Measurements from ENCODE around the gene GAGE1.
"Not testable (repeated sequence)": the region's sequence is repeated elsewhere in the genome, so short reads cannot be mapped to it uniquely, and the experiment has no call there.

- TF ChIP-seq, protein P1, sequence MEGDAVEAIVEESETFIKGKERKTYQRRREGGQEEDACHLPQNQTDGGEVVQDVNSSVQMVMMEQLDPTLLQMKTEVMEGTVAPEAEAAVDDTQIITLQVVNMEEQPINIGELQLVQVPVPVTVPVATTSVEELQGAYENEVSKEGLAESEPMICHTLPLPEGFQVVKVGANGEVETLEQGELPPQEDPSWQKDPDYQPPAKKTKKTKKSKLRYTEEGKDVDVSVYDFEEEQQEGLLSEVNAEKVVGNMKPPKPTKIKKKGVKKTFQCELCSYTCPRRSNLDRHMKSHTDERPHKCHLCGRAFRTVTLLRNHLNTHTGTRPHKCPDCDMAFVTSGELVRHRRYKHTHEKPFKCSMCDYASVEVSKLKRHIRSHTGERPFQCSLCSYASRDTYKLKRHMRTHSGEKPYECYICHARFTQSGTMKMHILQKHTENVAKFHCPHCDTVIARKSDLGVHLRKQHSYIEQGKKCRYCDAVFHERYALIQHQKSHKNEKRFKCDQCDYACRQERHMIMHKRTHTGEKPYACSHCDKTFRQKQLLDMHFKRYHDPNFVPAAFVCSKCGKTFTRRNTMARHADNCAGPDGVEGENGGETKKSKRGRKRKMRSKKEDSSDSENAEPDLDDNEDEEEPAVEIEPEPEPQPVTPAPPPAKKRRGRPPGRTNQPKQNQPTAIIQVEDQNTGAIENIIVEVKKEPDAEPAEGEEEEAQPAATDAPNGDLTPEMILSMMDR (IDR thresholded peaks at IDR 0.05): not testable (repeated sequence)
- not testable (repeated sequence) for TF ChIP-seq EZH2 (IDR thresholded peaks at IDR 0.05; ENCODE audit: borderline replicate concordance, insufficient read depth, low read depth, low read length, poor library complexity, severe bottlenecking)
Measured at GRCh38 chrX:49589769-49590478, 8.9 kb upstream of the GAGE1 start.
